ENCODE measurements around the gene ZNF367. TPM values are rescaled to one million over a fixed set of nuclear protein-coding genes. Genes with fewer than 3 reads are reported as not detected.

The ZNF367 gene
- 0.97 TPM in 2 replicates for total RNA-seq

GRCh38 chr9:96418083-96418919, at the start of gene ZNF367:
Gene ZNF367, minus strand, starts transcription at chr9:96418370. Its CDS starts 338 bp downstream, at chr9:96418032.

GRCh38 chr9:96449845-96450612, 31.9 kb upstream of the ZNF367 start, which contains the start of gene HABP4:
Gene HABP4, plus strand, starts transcription at chr9:96450169. Its CDS starts 111 bp downstream, at chr9:96450280.

GRCh38 chr9:96383165-96383942, 34.8 kb downstream of the ZNF367 start, which contains the start of gene SLC35D2:
Gene SLC35D2, minus strand, starts transcription at chr9:96383711. Its CDS starts 77 bp downstream, at chr9:96383634.

Other genes with a start within 250 kb of the ZNF367 start
- gene HSD17B3, start 116.2 kb downstream of the ZNF367 start, total RNA-seq = not detected in 2 replicates
- 13.8 and 14.6 TPM in 2 replicates for gene SLC35D2, start 34.7 kb downstream of the ZNF367 start, total RNA-seq
- gene HABP4, start 31.8 kb upstream of the ZNF367 start, total RNA-seq = 19.1 and 24.9 TPM in 2 replicates
- gene CDC14B, start 201.5 kb upstream of the ZNF367 start, total RNA-seq = 66.4 and 66.7 TPM in 2 replicates
- 65.9 and 79.4 TPM in 2 replicates for gene PRXL2C, start 236.9 kb upstream of the ZNF367 start, total RNA-seq

Measured in hair follicle dermal papilla cell (primary cell).